GM18511 (cell line): ENCODE results near the gene DDX23.
A peak's percentile ranks its signal among the peaks of the same experiment; 100 is the strongest.

Source experiments
- ATAC-seq: cut with Tn5 transposase; IDR thresholded peaks from one replicate; pipeline ENCODE4 v1.9.1; 2021; ENCODE audit warnings: mild to moderate bottlenecking, moderate library complexity; ENCODE audit not compliant: unreplicated experiment

Gene DDX23

DNA sequence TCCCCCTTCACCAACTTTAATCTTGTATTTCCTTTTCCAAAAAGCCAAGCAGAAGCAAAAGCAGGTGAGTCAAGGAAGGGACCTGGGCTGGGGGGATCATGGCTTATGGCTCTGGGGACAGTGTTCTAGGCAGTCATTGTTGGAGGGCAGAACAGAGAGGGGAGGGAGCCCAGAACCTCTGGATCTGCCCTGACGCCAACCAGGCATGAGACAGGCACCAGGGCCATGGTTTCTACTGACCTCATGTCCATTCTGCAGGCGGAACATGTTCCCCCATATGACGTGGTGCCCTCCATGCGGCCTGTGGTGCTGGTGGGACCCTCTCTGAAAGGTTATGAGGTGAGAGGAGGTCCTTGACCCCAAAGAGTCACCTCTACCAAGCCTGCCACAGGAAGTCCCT lies 27.1 kb downstream of the DDX23 start:
- ATAC-seq, result no peak

DNA sequence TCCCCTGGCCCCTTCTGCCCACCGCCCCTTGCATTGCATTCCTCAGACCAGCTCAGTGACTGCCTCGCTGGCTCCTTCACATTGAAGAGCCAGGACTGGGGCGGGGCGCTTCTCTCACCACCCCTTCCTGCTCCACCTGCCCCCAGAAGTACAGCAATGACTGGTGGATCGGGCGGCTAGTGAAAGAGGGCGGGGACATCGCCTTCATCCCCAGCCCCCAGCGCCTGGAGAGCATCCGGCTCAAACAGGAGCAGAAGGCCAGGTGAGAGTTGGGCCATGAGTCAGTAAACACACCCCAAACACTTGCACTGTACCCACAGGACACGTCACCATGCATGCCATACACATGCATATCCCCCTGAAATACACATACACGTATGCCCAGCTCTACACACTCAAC lies 27.9 kb downstream of the DDX23 start:
- ATAC-seq, result no peak

DNA sequence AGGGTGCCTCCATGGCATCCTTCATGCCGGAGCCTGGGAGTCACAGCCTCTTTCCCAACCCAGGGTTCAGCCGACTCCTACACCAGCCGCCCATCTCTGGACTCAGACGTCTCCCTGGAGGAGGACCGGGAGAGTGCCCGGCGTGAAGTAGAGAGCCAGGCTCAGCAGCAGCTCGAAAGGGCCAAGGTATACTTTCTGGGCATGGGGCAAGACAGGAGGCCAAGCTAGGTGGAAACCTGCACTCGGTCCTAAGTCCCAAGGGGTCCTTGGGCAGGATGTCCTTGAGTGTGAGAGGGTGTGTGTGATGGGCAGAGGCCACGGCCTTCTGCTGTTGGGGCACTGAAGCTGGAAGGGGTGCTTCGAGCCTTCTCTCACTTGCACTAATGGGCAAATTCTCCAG lies 28.7 kb downstream of the DDX23 start:
- no peak for ATAC-seq

DNA sequence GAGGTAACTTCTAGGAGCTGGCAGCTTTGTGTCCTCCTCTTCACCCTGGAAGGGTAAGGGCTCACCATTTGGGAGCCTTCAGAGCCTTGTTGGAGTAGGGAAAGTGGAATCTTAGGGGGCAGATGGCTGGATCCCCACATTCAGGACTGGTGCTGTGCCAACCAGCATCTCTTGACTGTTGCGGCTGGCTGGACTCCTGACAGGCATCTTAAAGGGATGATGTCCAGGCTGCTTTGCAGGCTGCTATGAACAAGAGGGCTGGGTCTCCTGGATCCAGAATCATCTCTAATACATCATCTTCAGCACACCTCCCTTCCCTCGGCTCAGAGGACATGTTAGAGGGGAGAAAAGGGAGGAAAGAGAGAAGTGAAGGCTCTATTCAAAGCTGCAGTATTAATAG lies 29.3 kb downstream of the DDX23 start:
- no peak for ATAC-seq

DNA sequence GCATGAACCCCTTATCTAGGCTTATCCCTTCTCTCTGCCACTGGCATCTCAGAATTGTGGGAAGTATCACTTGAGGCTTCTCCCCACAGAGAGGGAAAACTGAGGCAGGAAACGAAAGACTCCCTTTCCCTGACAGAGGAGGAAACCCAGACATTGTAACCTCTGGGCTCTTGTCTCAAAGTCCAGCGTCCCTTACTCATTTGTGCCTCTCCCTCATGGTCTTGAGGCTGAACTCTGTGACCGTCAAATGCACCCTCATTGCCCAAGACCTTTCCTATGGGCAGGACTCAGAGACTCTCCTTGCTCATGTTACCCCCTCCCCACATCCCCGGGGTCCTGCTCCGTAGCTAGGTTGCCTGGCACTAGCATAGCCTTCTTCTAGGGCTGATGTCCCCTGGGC lies 29.8 kb downstream of the DDX23 start:
- no peak for ATAC-seq

DNA sequence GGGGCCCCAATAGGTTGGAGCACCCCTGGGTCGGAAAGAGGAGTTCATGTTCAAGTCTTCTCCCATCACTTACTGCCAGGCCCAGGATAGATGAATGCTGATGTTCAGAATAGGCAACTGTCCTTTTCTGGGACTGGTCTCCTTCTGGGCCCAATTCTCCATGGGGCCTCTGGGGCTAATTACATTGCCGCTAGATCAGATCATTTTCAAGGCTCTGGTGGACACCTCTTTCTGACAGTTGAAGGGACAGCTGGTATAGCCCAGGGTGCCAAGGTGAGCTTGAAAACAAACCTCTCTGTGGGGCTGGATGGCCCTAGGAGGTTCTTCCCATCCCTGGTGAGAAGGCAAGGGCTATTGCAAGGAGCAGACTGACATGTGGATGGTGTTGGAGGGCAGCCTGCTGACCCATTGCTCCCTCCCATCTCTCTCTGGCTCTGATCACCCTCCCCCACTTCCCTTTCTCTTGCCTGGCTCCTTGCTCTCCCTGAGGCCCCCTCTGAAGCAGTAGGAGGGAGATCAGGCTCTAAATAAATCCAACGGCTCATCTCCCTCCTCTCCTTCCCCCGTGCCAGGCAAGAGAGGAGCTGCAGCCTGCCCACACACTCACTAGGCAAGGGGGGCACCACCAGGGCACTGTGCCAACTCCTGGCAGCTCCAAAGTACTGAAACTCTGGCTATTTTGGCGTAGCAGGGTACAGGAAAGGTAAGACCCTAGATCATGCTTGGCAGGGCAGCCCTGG lies 31.8 kb downstream of the DDX23 start:
- no peak for ATAC-seq

DNA sequence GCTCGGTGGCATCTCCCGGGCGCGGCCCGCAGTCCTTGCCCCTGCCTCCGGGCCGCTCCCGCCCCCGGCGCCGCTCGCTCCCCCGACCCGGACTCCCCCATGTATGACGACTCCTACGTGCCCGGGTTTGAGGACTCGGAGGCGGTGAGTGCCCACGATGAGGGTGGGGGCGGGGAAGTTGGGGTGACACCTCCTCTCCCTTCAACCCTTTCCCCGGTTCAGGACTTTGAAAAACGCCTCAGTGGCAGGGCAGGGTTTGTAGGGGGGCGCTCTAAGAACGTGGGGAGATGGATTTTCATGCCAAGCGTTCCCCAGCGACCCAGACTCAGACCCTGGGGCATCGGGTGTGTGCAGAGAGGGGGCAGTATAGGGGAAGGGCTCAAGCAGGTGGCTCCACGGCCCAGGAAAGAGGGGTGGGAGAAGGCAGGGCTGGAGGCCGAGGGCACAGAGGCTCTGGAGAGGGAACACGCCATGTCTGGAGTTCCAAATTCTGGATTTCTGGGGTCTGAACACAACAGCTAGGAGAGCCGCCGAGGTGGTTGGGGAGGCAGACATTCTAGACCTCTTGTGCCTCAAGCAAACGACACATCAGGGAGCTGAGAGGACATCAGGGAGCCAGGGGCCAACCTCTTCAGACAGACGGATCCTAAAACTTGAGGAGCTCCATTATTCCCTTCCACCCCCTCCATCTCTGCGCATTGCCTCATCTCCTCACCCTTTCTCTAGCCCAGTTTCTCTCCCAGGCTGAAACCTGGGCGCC lies 33.0 kb downstream of the DDX23 start:
- no peak for ATAC-seq

DNA sequence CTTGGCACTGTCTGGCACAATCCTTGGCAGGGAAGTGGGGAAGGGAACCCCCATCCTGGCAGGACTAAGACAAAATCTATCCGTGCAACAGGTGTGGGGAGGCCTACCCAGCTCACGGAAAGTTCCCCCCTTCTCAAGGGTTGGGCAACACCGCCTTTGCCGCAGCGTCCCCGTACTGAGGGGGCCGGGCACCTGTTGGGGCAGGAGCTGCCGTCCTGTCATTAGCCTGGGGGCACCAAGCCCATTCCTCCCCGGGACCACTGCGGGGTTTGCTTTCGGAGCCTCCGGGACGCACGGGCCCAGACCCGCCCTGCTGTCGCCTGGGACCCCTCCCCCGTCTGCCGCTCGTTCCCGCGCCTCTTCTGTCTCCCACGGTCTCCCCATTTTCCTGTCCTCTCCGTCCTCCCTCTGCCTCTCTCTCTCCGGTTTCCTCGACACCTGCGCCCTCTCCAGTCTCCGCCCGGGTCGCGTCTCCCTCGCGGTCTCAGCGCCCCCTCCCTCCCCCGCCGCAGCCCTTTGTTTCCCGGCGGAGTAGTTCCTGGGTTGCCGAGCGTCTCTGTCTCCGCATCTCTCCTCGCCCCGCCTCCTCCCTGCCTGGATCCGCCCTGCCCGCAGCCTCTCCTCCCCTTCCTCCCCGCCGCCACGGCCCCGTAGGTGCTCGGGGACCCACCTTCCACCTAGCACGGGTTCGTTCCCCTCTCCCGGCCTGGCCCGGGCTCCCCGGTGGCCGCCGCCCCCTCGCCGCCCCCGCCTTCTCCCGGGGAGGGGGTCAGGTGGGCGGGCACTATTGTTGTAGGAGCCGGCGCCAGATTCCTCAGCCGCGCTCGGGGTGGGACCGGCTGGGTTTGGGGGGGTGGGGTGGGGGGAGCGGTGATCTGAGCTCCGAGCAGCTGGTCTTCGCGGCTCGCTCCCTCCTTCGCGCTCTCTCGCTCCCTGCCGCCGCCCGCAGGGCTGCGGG lies 33.8 kb downstream of the DDX23 start, which contains the start of gene CACNB3:
Gene CACNB3 (plus strand): TSS at position 624 of the 958 bp plus-strand sequence. CDS start 434 bp downstream, outside the sequence.
- ATAC-seq, result no peak

DNA sequence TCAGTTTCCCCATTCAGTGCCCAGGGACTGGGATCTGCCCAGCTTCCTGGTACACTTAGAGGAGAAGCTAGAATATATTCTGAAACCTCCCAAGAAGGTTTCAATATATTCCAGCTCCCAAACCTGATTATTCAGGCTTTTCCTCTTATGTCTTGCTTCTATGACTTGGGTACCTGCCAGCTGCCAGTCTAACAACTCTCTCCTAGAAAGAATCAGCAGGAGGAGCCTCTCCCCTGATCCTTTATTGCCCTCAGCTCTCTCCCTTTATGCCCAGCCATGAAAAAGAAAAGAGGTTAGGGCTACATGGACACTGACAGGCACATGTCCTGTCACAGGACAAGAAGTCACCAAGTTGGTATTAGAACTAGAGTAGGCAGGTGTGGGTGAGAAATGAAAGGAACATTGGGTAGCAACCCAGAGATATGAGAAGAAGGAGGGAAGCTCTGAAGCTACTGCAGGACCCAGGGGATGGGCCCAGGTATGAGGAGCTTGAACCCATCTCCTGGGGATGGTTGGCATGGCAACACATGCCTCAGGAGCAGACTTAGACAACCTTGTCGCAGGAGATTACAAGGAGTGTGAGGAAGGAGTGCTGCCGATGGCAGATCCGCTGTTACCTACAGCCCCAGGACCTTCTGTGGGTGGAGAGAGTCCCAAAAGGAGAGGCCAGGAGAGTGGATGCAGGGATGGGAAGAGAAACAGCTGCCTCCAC lies 35.7 kb downstream of the DDX23 start:
- no peak for ATAC-seq

DNA sequence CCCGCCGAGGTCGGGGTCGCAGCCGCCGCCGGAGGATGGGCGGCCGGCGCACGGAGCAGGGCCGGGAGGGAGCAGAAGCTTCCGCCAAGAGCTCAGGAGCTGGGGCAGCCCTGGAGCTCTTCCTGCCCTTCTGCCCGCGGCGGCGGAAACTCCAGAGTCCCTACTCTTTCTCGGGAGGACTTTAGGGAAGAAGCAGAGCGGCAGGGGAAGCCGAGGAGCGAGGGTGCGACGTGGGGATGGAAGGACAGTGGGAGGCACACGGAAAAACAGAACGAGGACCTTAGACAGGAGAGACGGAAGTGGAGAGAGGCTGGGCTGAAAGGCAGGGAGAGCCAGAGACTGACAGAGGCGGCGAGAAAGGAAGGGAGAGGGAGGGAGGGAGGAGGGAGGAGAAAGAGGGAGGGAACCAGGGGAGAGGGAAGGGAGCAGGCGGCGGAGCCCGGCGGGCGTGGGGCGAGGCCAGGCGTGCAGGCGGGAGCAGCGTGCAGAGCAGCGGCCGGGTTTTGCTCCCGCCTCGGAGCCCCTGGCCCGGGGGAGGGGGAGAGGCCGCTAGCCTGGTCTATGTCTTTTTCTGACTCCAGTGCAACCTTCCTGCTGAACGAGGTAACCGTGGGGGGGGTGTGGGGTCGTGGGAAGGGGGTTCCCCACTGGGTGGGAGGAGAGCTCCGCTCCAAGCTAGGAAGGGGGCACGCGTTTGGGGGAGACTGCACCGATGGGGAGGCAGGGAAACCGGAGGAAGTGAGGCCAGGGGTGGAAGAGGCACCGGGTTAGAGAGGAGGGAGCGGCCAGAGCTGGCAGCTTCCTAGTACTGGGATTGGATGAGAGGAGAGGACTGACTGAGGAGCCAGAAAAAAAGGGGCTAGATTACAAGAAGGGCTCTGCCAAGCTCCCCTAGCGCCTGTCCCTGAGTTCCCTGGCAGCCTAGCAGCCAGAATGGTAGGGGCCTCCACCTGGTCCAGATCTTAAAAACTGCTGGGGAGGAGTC lies 36.5 kb downstream of the DDX23 start:
- peak; percentile 36 for ATAC-seq

DNA sequence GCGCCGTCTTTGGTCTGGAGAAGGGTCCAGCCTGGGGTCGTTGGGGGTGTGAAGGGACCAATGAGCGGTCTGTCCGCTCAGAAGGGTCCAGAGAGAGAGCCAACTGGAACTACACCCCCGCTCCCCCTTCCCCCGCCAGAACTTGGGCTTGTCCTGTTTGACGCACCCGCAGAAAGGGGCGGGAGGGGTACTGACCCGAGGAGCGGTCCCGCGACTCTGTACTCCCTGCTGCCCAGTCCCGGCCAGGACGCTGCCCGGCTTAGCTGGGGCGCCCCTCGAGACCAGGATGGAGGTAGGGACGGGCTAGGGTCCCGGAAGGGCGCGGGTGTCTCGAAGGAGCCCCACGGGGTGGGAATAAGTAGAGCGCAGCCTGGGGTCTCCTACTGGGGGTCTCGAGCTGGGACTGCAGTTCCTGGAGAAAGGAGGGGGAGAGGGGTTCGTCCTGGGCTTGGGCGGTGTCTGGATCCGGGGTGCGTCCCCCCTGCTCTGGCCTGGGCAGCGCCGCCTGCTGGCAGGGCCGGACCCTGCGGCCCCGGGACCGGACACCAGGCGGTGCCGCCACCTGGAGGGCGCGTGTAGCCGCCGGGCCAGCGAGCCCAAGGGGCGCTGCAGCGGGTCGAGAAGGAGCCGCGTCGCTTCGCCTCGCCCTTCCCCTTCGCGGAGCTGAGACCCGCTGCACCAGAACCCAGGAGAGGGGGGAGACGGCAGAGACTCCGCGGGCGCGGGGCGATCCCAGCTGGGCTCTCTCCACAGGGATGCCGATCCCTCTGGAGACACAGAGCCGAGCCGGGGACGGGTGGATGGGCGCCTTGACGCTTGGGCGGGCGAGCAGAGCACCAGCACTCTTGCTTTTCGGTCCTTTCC lies 37.5 kb downstream of the DDX23 start:
- ATAC-seq, result peak; percentile 84

DNA sequence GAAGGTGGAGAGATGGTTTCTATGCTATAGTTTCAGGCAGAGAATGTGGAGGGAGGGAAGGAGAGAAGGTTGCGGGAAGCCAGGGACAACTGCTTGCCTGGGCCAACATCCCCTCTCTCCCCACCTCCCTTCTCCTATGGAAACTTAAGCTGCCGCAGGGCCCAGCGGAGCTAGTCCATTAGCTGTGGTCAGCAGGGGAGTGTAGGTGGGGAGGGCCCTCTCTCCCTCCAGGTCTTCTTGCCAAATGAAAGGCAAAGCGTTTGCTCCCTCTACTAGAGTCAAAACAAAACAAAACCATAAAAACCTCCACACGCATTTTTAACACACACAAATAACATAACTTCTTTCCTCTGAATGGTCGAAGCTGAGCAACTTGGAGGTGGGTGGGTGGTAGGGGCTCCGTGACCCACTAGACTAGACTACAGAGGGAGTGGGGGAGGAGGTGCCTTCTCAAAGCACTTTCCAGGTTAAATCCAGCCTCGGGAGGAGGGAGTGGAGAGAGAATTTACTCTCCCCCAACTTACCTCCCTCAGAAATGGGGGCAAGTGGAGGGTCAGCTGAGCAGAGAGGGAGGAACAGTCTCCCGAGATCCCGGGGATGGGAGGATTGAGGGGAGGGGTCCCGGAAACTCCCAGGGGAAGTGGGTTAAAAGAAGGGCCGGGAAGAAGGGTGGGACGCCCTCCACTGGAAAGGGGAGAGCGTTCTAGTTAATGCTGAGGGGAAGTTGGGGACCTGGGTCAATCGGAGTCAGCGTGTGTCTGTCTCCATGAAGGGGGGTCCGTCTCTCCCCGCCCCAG lies 38.3 kb downstream of the DDX23 start:
- ATAC-seq, result no peak

DNA sequence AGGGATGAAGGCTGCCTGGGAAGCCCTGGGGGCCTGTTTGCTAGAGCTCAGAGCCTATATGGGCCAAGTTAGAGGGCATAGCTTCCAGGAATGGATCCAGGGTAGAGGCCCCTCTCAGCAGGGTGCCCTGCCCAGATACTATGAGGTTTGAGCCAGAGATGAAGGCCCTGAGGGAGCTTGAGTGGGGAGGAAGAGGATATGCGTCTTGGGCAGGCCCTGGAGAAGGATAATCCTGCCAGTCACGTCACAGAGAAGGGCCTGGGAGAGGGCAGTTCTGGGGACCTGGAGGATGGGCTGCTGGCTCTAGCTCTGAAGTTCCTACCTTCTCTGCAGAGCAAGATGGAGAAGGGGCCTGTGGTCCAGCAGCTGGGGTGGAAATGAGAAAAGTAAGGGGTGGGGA lies 39.6 kb downstream of the DDX23 start:
- no peak for ATAC-seq

DNA sequence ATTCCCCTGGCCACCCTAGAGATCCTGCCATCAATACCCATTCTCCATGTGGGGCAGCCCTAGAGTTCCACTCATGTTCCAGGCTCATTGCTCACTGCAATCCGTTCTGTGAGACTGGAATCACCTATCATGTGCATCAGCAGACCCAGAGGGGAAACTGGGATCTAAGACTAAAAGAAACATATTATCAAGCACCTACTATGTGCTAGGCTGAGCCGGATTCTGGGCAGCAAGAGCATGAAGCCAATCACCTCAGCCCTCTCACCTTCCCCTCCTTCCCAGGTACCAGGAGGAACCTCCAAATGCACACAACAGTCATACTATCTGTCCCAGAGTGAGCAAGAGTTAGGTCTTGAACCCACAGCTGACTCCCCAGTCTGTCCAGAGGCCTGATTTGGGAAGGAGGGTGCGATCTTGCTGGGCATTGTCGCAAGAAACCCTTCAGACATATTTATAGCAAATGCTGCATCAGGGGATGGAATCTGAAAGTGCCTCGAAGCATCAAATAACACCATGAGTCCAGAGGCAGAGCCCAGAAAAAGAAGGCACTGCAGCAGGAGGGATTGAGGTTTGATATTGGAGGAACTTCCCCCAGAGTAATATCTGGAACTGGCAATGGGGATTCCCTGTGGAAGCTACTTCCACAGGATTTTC lies 40.4 kb downstream of the DDX23 start:
- ATAC-seq, result no peak

DNA sequence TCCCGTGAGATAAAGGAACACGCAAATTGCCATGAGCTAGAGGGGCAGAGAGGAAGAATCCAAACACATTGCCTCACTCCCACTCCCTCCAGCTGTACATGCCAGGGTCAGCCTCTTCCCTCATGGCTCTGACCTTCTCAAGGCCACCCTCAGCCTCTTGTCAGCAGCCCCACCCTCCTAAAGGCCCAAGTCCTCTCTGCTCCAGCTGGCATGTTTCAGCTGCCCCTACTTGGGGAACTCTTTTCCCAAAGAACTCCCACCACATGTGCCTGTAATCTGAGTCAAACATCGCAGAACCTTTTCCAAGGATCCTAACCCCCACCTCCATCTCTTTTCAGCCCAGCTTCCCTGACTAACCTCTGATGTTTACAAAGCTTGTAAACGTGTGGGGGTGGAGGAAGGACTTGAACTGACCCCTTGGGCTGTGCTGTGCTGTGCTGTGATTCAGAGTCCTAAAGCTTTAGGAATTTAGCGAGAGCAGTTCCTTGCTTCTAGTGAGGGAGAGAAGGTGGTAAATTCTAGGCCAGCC lies 41.0 kb downstream of the DDX23 start:
- no peak for ATAC-seq

DNA sequence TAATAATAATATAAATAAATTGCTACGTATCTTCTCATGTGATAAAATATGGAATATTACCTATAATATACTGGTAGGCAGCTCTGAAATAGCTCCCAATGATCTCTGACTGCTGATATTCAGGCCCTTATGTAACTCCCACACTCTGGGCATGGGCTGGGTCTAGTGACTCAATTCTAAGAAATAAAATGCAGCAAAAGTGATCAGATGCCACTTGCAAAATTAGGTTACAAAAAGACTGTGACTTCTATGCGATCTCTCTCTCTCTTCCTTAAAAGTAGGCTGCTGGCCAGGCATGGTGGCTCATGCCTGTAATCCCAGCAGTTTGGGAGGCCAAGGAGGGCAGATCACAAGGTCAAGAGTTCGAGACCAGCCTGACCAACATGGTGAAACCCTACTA lies 44.0 kb downstream of the DDX23 start:
- ATAC-seq, result no peak

DNA sequence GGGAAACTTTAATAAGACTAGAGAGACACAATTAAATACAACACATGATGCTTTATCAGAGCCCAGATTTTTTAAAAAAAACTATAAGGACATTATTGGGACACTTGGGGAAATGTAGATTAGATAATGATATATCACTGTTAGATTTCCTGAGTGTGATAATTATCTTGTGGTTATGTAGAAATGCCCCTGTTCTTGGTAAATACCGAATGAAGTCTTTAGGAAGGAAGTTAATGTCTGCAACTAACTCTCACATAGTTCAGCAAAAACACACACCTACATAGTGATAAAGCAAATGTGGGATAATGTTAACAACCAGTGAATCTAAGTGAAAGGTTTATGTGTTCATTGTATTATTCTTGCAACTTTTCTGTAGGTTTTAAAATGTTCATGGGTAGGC lies 48.3 kb downstream of the DDX23 start:
- no peak for ATAC-seq
